ENCODE results near the gene SRSF5.
"Not testable (repeated sequence)": the region's sequence is repeated elsewhere in the genome, so short reads cannot be mapped to it uniquely, and the experiment has no call there.

Gene SRSF5

GRCh38 chr14:69811227-69811867 is 44.4 kb downstream of the SRSF5 start:
- DNase-seq, result no peak

GRCh38 chr14:69811868-69812252 is 44.9 kb downstream of the SRSF5 start:
- DNase-seq, result no peak

- no peak for DNase-seq
Measured at GRCh38 chr14:69812711-69813110, 45.8 kb downstream of the SRSF5 start.

DNA sequence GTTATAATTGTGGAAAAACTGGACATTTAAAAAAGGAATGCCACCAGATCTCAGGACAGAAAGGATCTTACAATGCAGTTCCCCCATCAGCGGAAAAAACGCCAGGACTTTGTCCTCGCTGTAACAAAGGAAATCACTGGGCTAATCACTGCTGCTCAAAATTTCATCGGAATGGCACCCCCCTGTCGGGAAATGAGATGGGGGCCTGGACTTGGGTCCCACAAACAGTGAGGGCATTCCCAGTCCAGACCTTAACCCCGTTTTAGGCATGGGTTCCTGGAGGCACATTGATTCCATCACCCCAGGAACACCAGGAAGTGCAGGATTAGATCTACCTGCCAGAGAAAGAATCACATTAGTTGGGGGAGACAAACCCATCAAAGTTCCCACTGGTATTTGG is 46.4 kb downstream of the SRSF5 start:
- DNase-seq, result not testable (repeated sequence)

GRCh38 chr14:69814397-69814796 is 47.5 kb downstream of the SRSF5 start:
- DNase-seq, result no peak

- DNase-seq, result no peak
Measured at GRCh38 chr14:69815556-69815955, 48.6 kb downstream of the SRSF5 start.

DNA sequence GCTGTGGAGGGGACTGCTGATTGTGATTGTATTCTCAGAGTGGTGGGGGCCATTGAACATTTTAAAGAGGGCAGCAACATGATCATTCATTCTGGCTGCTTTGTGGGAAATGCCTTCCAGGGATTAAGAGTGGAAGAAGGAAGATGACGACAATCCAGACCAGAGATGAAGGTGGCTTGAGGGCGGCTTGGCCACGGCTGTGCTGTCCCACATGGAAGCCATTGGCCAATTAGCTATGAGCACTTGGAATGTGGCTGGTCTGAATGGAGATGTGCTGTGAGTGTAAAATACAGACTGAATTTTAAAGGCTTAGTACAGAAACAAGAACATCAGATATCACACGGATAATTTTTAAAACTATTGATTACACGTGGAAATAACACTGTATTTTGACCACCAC is 49.3 kb downstream of the SRSF5 start:
- DNase-seq, result no peak

DNA sequence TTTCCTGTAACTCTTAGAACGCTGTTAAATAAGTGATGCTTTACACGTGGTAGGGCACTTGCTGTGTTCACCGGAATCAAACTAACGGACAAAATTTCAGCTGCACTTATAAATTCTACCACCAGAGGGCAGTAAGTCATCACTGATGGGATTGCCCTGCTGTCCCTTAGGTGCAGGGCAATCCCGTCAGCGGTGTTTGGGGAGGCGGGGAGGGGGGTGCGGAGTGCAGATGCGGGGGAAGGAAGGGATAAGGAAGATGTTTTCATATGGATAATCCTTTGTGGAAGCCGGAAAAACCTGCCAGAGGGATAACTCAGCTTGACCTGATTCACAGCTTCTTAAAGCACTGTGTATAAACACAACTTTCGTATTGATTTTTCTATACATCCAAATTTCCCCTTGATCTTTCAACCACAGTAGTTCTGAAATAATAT is 51.8 kb downstream of the SRSF5 start:
- peak; percentile 68 for DNase-seq

DNA sequence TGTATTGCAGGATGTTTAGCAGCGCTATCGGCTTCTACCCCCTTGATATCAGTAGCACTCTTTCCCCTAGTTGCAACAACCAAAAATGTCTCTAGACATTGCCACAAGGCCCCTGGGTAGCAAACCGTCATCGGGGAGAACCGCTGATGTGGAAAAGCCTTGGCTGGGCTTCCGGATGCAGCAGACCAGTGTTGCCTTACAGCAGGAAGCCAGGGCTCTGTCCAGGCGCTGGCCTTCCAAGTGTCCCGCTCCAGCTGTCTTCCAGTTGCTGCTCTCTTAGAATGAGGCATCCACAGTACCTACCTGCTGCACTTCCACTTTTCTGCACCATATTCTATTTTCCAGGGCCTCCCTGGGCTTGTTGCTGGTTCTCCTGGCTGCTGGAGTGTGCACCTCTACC is 52.7 kb downstream of the SRSF5 start:
- no peak for DNase-seq

DNA sequence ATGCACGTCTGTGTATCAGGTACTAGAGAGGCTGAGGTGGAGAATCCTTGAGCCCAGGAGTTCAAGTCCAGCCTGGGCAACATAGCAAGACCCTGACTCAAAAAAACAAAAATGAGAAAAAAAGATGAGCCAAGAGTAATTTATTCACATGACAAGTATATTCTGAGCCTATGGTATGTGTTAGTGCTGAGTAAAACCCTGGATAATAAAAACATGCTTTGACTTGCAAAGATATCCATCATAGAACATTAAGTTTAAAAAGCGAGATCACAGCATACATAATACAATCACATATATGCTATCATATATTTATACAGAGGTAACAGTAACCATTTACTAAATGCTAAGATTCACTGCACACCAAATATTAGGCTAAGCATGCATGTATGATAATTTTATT is 54.0 kb downstream of the SRSF5 start:
- no peak for DNase-seq
